AG09319 (cell line): ENCODE data around the gene TASOR2.

ENCODE experiments used
- DNase-seq: peaks from one replicate; pipeline ENCODE4 v3.0.0-alpha.2; 2010; ENCODE audit warnings: low read depth; ENCODE audit errors: extremely low read depth
- CTCF ChIP-seq: IDR thresholded peaks from 2 replicates; pipeline ENCODE4 v1.5.1; 2011; ENCODE audit warnings: low read depth, mild to moderate bottlenecking, inconsistent platforms, low read length, moderate library complexity

The TASOR2 gene

DNA sequence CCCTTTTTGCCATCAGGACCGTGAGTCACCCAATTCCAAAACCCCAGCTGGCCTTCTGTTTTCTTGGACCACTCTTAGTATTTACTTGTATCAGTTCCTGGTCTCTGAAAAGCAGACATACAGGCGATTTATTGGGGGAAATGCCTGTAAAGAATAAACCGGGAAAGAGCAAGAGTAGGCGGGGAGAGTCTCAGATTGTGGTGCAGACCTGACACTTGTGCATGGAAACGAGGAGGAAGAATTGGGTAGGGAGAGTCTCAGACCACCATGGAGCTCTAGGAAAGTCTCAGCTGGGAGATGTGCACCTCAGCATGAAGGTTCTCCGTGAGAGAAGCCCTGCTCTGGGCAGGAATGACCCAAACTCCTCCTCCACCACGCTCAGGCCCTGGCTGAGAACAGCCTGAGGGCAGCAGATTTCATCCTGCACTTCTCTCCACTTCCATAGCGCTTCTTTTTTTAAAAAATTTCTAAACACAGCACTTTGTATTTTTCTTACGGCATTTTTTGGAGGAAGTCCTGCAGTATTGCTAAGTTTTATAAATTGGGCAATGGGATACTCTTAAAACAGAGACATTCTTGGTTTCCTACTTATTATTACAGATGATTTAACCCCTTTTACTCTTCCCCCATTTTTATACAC, 6.1 kb upstream of the TASOR2 start:
- no peak for TF ChIP-seq CTCF
- DNase-seq = no peak

DNA sequence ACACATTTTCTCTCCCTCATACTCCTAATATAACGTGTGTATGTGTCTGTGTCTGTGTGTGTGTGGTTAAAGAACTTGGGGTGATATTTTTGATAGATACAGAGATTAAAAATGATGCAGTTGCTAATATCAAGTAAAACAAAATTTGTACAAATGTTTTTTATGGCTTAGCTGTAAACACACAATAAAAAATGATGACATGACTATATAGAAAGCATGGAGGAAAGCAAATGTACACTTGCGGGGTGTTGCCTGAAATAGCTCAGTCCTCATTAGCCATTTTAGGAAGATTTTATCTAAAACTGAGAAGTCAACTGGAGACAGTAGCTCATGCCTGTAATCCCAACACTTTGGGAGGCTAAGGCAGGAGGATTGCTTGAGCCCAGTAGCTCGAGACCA, 5.6 kb upstream of the TASOR2 start:
- no peak for TF ChIP-seq CTCF
- no peak for DNase-seq

GRCh38 chr10:5679606-5680005, 5.0 kb upstream of the TASOR2 start:
- 0 out of 2 replicates have a peak, but pooled peaks have one; percentile 3 for TF ChIP-seq CTCF
- DNase-seq = no peak

DNA sequence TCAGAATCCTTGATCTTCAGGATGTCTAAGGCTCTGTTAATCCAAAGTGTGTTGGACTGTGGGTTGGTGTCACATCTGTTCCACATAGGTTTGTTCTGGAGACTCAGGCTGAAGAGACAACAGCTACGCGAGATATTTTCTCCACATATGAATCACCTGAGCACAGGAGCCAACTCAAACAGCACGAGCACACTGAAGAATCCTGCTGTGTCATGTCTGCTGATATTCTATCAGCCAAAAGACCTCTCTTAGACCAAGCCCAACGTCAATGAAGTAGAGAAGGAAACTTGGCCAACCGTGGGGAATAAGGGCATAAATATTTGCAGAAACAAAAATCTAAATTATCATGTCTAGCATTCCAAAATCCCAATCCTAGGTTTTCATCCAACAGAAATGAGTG, 2.7 kb upstream of the TASOR2 start:
- no peak for TF ChIP-seq CTCF
- DNase-seq = no peak

DNA sequence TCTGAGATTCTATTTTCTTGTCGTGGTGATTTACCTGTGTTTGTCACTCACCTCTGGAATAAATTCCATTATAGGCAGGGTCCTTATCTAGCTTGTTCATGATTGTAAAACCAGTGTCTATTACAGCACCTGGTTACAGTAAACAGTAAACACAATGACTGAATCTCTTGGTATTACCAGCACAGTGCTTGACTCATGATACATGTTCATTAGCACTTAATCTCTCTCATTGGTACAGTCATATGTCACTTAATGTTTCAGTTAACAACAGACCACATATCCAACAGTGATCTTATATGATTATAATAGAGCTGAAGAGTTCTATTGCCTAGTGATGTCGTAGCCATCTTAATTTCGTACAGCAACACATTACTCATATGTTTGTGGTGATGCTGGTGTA, 1.6 kb upstream of the TASOR2 start:
- DNase-seq = no peak

DNA sequence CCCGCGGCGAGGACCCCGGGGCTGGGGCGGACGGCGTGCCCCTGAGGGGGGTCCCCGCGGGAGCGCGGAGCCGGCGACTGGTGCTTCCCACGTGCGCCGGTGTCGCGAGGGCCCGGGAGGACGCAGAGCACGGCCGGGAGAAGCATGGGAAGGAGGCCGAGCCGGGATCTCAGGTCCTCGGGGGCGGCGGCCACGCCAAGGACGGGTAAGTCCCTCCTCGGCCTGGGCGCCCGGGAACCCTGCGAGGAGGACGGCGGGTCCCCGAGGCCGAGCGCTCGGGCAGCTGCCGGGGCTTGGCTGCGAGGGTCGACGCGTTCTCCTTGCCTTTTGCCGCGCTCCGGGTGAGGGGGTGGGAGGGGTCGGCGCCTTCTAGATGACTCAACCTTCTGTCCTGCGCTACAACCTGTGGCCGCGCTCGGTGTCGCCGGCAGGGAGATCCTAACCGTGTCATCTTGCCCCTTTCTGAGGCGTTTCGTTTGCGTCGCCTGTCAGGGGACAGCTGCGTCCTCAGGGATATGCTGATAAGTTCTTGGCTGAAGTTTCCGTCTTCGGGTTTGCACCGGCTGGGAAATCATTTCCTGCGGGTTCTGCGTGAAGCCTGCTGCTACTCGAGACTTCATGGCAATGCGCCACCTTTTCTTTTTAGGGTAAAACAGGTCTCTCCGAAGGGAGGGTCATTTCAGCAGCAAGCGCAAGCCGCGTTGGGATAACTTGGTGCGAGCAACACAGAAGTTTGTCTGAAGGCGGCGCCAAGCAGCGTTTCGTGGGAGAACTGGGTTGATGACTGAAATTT, 529 bp downstream of the TASOR2 start:
- TF ChIP-seq CTCF = peak; percentile 70
- DNase-seq = peak; percentile 31

More for the DNA sequence above, 1.6 kb upstream of the TASOR2 start:
- TF ChIP-seq CTCF = no peak

GRCh38 chr10:5685764-5686240, 1.2 kb downstream of the TASOR2 start:
- TF ChIP-seq CTCF = no peak
- DNase-seq = no peak
